Bronchial epithelial cell (primary cell): ENCODE results near the gene RAB1B. TPM values are rescaled to one million over a fixed set of nuclear protein-coding genes. Genes with fewer than 3 reads are reported as not detected.

ENCODE experiments used
- DNase-seq: peaks from one replicate; pipeline ENCODE4 v3.0.0-alpha.2; 2010; ENCODE audit warnings: low read depth
- FAIRE-seq: peaks from 2 replicates; lab custom pipeline; 2011; peaks lifted over from hg19 to GRCh38; lab: Jason Lieb, UNC
- H3K27me3 ChIP-seq: 2 replicates; pipeline ENCODE4 v1.5.1; 2011; ENCODE audit warnings: low read length; ENCODE audit not compliant: control insufficient read depth, insufficient read depth
- H3K36me3 ChIP-seq: 2 replicates; pipeline ENCODE4 v1.5.1; 2011; ENCODE audit warnings: low read length; ENCODE audit not compliant: control insufficient read depth, insufficient read depth
- H3K4me3 ChIP-seq: 2 replicates; pipeline ENCODE4 v1.5.1; 2011; ENCODE audit warnings: mild to moderate bottlenecking, low read depth, low read length, control low read depth
- total RNA-seq: library from RNA; depleted of rRNA; stranded (reverse); fragments of >200 nt; gene quantifications from 2 replicates; pipeline ENCODE4 v1.2.1, GENCODE V29; 2014
- TF ChIP-seq, protein P1 (sequence below): IDR thresholded peaks from 2 replicates; pipeline ENCODE4 v1.5.1; 2011; ENCODE audit warnings: mild to moderate bottlenecking, moderate library complexity, low read length, control low read depth, inconsistent platforms; ENCODE audit not compliant: insufficient read depth, severe bottlenecking

RAB1B gene
- total RNA-seq, 1 donor from 2014 or later = 54.5 TPM

DNA sequence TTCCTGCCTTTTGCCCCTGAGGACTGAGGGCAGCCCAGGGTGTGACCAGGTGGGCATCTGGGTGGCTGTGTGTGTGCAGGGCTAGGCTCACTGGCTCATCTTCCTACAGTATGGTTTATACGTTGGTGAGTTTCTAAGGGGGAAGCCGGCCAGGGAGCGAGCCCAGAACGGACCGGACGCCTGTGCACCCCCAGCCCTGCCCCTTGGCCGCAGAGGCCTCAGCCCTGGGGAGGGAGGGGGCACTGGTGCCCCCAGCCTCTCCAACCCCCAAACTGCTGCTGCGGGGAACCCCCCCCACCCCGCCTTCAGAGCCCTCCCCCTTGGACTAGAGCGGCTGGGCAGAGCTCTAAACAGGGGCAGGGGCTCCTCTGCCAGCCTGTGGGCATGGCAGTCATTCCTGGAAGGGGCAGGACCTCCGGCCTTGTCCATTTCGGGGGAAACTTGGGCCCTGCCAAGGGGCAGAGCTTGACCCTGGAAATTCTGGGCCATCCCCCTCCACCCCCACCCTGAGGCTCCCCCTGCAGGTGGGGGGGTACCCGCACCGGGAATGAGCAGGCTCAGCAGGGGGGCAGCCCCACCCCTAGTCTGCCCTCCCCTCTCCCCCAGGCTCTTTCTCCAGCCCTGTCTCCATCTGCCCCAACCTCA lies 15.1 kb downstream of the RAB1B start:
- Histone ChIP-seq H3K36me3 (peaks cover 16% of the 10 kb centered on the region), H3K27me3 (no peaks in the 10 kb centered on the region), H3K4me3 (no peak overlapping the region)
- no peak for FAIRE-seq
- DNase-seq = no peak
- TF ChIP-seq, protein P1, sequence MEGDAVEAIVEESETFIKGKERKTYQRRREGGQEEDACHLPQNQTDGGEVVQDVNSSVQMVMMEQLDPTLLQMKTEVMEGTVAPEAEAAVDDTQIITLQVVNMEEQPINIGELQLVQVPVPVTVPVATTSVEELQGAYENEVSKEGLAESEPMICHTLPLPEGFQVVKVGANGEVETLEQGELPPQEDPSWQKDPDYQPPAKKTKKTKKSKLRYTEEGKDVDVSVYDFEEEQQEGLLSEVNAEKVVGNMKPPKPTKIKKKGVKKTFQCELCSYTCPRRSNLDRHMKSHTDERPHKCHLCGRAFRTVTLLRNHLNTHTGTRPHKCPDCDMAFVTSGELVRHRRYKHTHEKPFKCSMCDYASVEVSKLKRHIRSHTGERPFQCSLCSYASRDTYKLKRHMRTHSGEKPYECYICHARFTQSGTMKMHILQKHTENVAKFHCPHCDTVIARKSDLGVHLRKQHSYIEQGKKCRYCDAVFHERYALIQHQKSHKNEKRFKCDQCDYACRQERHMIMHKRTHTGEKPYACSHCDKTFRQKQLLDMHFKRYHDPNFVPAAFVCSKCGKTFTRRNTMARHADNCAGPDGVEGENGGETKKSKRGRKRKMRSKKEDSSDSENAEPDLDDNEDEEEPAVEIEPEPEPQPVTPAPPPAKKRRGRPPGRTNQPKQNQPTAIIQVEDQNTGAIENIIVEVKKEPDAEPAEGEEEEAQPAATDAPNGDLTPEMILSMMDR = no peak

DNA sequence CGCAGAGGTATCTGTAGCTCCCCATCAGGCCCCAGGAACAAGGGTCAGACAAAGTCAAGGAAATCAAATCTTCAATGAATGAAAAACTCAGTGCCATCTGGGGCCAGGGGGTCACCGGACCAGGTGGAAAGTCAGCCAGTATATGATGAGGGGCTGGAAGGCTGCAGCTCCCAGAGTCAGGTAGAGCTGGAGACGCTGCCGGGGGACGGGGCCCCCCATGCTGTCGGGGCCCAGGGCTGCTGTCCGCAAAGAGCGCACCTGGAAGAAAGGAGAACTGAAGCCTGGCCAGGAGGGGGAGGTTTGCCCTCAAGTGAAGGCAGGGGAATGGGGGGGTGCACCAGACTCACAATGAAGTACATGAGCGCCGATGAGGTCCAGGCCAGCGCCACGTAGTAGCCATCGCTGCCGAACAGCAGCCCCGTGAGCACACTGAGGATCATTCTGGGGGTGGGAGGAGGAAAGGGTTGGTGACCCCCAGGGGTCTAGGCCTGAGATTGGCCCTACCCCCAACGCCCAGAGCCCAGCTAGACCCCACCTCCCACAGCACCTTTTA lies 16.2 kb downstream of the RAB1B start:
- FAIRE-seq = no peak

DNA sequence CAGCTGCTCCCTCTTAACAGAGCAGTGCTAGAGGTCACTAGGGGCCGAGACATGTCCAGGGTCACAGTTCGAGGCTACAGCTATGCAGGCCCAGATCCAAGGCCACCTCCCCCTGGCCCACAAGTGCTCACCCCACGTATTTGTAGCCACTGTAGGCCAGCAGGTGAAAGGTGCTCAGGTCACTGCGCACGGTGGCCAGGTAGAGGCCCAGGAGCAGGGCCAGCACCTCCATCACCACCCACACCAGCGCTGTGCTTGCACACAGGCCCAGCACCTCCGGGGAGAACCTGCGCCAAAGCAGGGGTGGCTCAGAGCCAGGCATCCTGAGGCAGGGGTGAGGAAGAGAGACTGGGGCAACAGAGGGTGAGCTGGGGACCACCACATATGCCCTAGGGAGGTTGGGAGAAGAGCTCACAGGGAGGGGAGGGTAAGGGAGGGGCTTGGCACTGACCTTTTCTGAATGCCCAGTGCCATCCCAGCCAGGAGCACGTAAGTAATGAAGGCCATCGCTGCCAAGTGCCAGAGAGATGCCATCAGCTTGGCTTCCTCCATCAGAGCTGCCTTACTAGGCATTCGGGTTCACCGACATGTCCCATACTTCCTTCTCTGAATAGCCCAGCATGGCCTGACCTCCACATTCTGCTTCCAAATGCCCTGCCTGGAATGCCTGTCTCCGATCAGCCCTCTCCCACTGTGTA lies 17.0 kb downstream of the RAB1B start:
- Histone ChIP-seq H3K36me3 (peaks cover 16% of the 10 kb centered on the region), H3K27me3 (no peaks in the 10 kb centered on the region), H3K4me3 (no peak overlapping the region)
- TF ChIP-seq, protein P1 = no peak
- FAIRE-seq = no peak
- DNase-seq = no peak

More for the DNA sequence above, 16.2 kb downstream of the RAB1B start:
- H3K27me3 ChIP-seq = no peaks in the 10 kb centered on the region
- H3K4me3 ChIP-seq = no peak overlapping the region
- peaks cover 16% of the 10 kb centered on the region for H3K36me3 ChIP-seq
- TF ChIP-seq, protein P1 = no peak
- DNase-seq = no peak

DNA sequence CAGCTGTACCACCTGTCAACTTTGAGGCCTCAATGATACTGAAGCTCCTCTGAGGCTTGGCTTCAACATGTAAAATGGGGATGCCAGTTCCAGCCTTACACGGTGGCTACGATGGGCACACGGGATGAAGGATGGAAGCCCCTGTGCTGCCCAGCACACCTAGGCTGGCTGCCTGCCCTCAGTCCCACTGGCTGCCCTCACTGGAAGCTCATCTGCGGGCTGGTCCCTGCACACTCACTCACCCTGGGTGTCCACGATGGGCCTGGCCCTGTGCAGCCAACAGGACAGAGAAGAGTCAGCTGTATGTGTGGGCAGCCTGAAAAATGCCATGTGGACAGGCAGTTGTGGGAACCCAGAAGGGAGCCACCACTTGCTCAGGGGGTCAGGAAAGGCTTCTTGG lies 18.3 kb downstream of the RAB1B start:
- TF ChIP-seq, protein P1 = no peak
- DNase-seq (no peak), FAIRE-seq (no peak)
- Histone ChIP-seq H3K4me3 (no peak overlapping the region), H3K36me3 (peaks cover 16% of the 10 kb centered on the region), H3K27me3 (peaks cover 3% of the 10 kb centered on the region)

- Histone ChIP-seq H3K36me3 (peaks cover 16% of the 10 kb centered on the region), H3K27me3 (peaks cover 3% of the 10 kb centered on the region), H3K4me3 (no peak overlapping the region)
- DNase-seq (no peak), FAIRE-seq (no peak)
- TF ChIP-seq, protein P1 = no peak
These were observed 18.9 kb downstream of the RAB1B start for GRCh38 chr11:66287211-66287888.
